B cell (primary cell): ENCODE results near the gene FZR1. TPM values are rescaled to one million over a fixed set of nuclear protein-coding genes. Genes with fewer than 3 reads are reported as not detected.

Source experiments
- ATAC-seq: fragments of 200-7000 bp; cut with Tn5 transposase; one replicate; pipeline ENCODE4 v1.10.0; 2021; ENCODE audit warnings: low read depth, mild to moderate bottlenecking, moderate number of reproducible peaks, moderate library complexity
- CTCF ChIA-PET: fragments of 350-600 bp; sonication (Branson Sonifier 250); formaldehyde crosslinking; loops from one replicate; lab custom pipeline; 2021; ENCODE audit warnings: antibody characterized with exemption, inconsistent platforms; lab: Charles Lee
- POLR2A ChIA-PET: fragments of 350-600 bp; sonication (Branson Sonifier 250); formaldehyde crosslinking; loops from one replicate; lab custom pipeline; 2021; ENCODE audit warnings: antibody characterized with exemption; lab: Charles Lee
- DNase-seq: peaks from one replicate; pipeline ENCODE4 v3.0.0; 2013
- H2AFZ ChIP-seq: 2 replicates; pipeline ENCODE4 v1.6.1; 2012; ENCODE audit warnings: mild to moderate bottlenecking, low read depth, low read length; ENCODE audit not compliant: insufficient read depth, poor library complexity, severe bottlenecking
- H3K27ac ChIP-seq, 2 donors: 1 replicate in 1 of 2; 2 replicates in 1 of 2; pipeline ENCODE4 v1.5.1; 2012 to 2013; ENCODE audit warnings: low read length in 2 of 2, mild to moderate bottlenecking in 2 of 2, moderate library complexity in 1 of 2
- H3K27me3 ChIP-seq, 4 experiments: fragments of 200-600 bp in 1 of 4; sonication (generic) in 1 of 4; replicated peaks in 1 of 4; 1 replicate in 2 of 4; 2 replicates in 2 of 4; pipeline versions ENCODE4 v1.6.1 to v1.7.0; 2013 to 2016; ENCODE audit warnings: low read length in 3 of 4, mild to moderate bottlenecking in 2 of 4, mixed read lengths in 1 of 4, moderate library complexity in 1 of 4; ENCODE audit not compliant: insufficient read depth in 4 of 4, control insufficient read depth in 3 of 4; ENCODE audit errors: control extremely low read depth in 1 of 4
- H3K36me3 ChIP-seq, 2 experiments: replicated peaks in 1 of 2; 1 replicate in 1 of 2; 2 replicates in 1 of 2; pipeline versions ENCODE4 v1.6.1 to v1.7.1; 2013; ENCODE audit warnings: low read length in 1 of 2; ENCODE audit not compliant: insufficient read depth in 2 of 2, control insufficient read depth in 1 of 2; ENCODE audit errors: control extremely low read depth in 1 of 2, extremely low read depth in 1 of 2
- H3K4me1 ChIP-seq, 2 donors: fragments of 200-600 bp in 1 of 2; sonication (generic) in 1 of 2; 1 replicate in 1 of 2; 2 replicates in 1 of 2; pipeline versions ENCODE4 v1.5.1 to v1.6.1; 2013 to 2017; ENCODE audit warnings: low read length in 2 of 2; ENCODE audit not compliant: control insufficient read depth in 2 of 2, insufficient read depth in 2 of 2
- H3K4me2 ChIP-seq: replicated peaks from 2 replicates; pipeline ENCODE3; 2012; ENCODE audit warnings: mild to moderate bottlenecking, low read depth, low read length; ENCODE audit not compliant: poor library complexity, severe bottlenecking
- H3K4me3 ChIP-seq, 5 experiments: fragments of 200-600 bp in 1 of 5; sonication (generic) in 1 of 5; 1 replicate in 3 of 5; 2 replicates in 2 of 5; pipeline versions ENCODE4 v1.5.1 to v1.7.0; 2011 to 2016; ENCODE audit warnings: low read length in 4 of 5, mild to moderate bottlenecking in 4 of 5, low read depth in 2 of 5, control low read depth in 1 of 5, moderate library complexity in 1 of 5; ENCODE audit not compliant: insufficient read depth in 1 of 5; ENCODE audit errors: control extremely low read depth in 1 of 5, extremely low read depth in 1 of 5
- H3K79me2 ChIP-seq: fragments of 200-600 bp; sonication (generic); one replicate; pipeline ENCODE4 v1.6.0; 2016; ENCODE audit warnings: low read length; ENCODE audit not compliant: control insufficient read depth, insufficient read depth
- H3K9ac ChIP-seq: fragments of 200-600 bp; sonication (generic); 2 replicates; pipeline ENCODE4 v1.6.1; 2017; ENCODE audit warnings: mild to moderate bottlenecking, low read length, moderate library complexity
- H3K9me3 ChIP-seq, 3 donors: one replicate each; pipeline versions ENCODE4 v1.6.1 to v1.7.1; 2013; ENCODE audit warnings: low read length in 2 of 3; ENCODE audit not compliant: control insufficient read depth in 2 of 3, insufficient read depth in 1 of 3; ENCODE audit errors: control extremely low read depth in 1 of 3
- H4K20me1 ChIP-seq: 2 replicates; pipeline ENCODE4 v1.6.0; 2012; ENCODE audit warnings: mild to moderate bottlenecking, low read length; ENCODE audit not compliant: insufficient read depth, control insufficient read depth, poor library complexity, severe bottlenecking
- H3K27ac Mint-ChIP-seq: one replicate; pipeline ENCODE4 v1.8.0; 2021; ENCODE audit warnings: mixed read lengths
- H3K27me3 Mint-ChIP-seq: one replicate; pipeline ENCODE4 v1.8.0; 2021; ENCODE audit warnings: mixed read lengths
- H3K4me1 Mint-ChIP-seq: one replicate; pipeline ENCODE4 v1.8.0; 2021; ENCODE audit warnings: mixed read lengths
- H3K4me3 Mint-ChIP-seq: one replicate; pipeline ENCODE4 v1.8.0; 2021; ENCODE audit warnings: mixed read lengths
- H3K9me3 Mint-ChIP-seq: one replicate; pipeline ENCODE4 v1.8.0; 2022; ENCODE audit warnings: mixed read lengths; ENCODE audit not compliant: insufficient read depth
- CTCF ChIP-seq: fragments of 200-600 bp; IDR thresholded peaks from one replicate; pipeline ENCODE4 v1.8.0; 2022; ENCODE audit warnings: antibody characterized with exemption, mild to moderate bottlenecking
- EZH2 ChIP-seq: IDR thresholded peaks from 2 replicates; pipeline ENCODE4 v1.6.1; 2012; ENCODE audit warnings: borderline replicate concordance, low read depth, mild to moderate bottlenecking, moderate library complexity, low read length; ENCODE audit not compliant: insufficient read depth, poor library complexity, severe bottlenecking
- WGBS: methylation state at CpG from one replicate; pipeline ENCODE4 v1.1.5; 2013; ENCODE audit warnings: missing lambda C conversion rate; ENCODE audit not compliant: insufficient coverage; 5-methylcytosine and 5-hydroxymethylcytosine counted together
- intact Hi-C: fragments of 100-400 bp; cut with micrococcal nuclease; formaldehyde crosslinking; loops from one replicate; pipeline ENCODE4 v1.10.0; 2022
- polyA plus RNA-seq: library from polyadenylated mRNA; depleted of rRNA; stranded (reverse); fragments of >200 nt; gene quantifications from 2 replicates; pipeline ENCODE4 v1.2.3, GENCODE V29; 2012
- total RNA-seq, 2 donors: library from RNA; stranded (reverse); fragments of 120-200 nt in 1 of 2; gene quantifications; 1 replicate in 1 of 2; 2 replicates in 1 of 2; pipeline versions ENCODE4 v1.2.3 to v1.2.4, GENCODE V29; 2013 to 2022

FZR1 gene
- total and polyA plus RNA-seq, 2 donors (not counting 1 experiment from before 2014, with no cell fraction given), result 83.5 to 96.1 TPM

- Histone ChIP-seq H4K20me1 (peaks cover 97% of the 10 kb centered on the region), H3K36me3 (peaks cover 0 to 38% of the 10 kb centered on the region in 2 experiments), H3K4me2 (no peak overlapping the region), H3K4me3 (no peak overlapping the region), H3K4me1 (peaks cover 10 to 31% of the 10 kb centered on the region in 2 donors), H3K79me2 (peaks cover 98% of the 10 kb centered on the region), H3K9me3 (peaks cover 0 to 5% (median 0%) of the 10 kb centered on the region in 3 donors), H3K9ac (no peak overlapping the region), H3K27me3 (no peaks in the 10 kb centered on the region), H3K27ac (no peak overlapping the region), H2AFZ (no peak overlapping the region)
- Mint-ChIP-seq H3K9me3 (no peaks in the 10 kb centered on the region), H3K4me1 (peaks cover 44% of the 10 kb centered on the region), H3K27ac (peak overlapping the region; percentile 50), H3K27me3 (no peaks in the 10 kb centered on the region), H3K4me3 (no peak overlapping the region)
- WGBS, result no CpG with 5 or more reads among the region's 2 CpGs
- ATAC-seq (no peak), DNase-seq (no peak)
- ChIA-PET CTCF (interaction anchor here (0.8 kb wide), 1 partner anchor 85 kb away, joined by 3 read pairs; no protein-coding TSS in a partner anchor), POLR2A (no interaction called here)
- intact Hi-C loops, result loop anchor here (5.0 kb wide), 1 partner anchor 34 kb away; no protein-coding TSS in a partner anchor
- TF ChIP-seq CTCF, result no peak
- no peak for TF ChIP-seq EZH2
Measured at GRCh38 chr19:3518659-3519058, 12.5 kb downstream of the FZR1 start.

- no peak overlapping the region for H3K9ac ChIP-seq
- H3K79me2 ChIP-seq, result peaks cover 98% of the 10 kb centered on the region
- H3K9me3 ChIP-seq, result peaks cover 0 to 5% (median 0%) of the 10 kb centered on the region in 3 donors
- H3K36me3 ChIP-seq, result peaks cover 0 to 40% of the 10 kb centered on the region in 2 experiments
- H3K27ac ChIP-seq, result no peak overlapping the region
- no peak for TF ChIP-seq EZH2
- no peak for TF ChIP-seq CTCF
- Mint-ChIP-seq H3K9me3 (no peaks in the 10 kb centered on the region), H3K4me1 (peaks cover 41% of the 10 kb centered on the region), H3K4me3 (no peak overlapping the region), H3K27ac (no peak overlapping the region), H3K27me3 (no peaks in the 10 kb centered on the region)
- WGBS, result 96% methylated on average over 17 of the region's 18 CpGs
- POLR2A ChIA-PET, result no interaction called here
- CTCF ChIA-PET, result interaction anchor here (1.3 kb wide), 1 partner anchor 35 kb away, joined by 3 read pairs; the partner anchor contains the start of gene SMIM44
- H3K4me2 ChIP-seq, result no peak overlapping the region
- no peak for DNase-seq
- no peak for ATAC-seq
- H3K4me1 ChIP-seq, result peaks cover 10 to 31% of the 10 kb centered on the region in 2 donors
- intact Hi-C loops, result loop anchor here (5.0 kb wide), 1 partner anchor 33 kb away; no protein-coding TSS in a partner anchor
- no peak overlapping the region for H2AFZ ChIP-seq
- peaks cover 97% of the 10 kb centered on the region for H4K20me1 ChIP-seq
- no peak overlapping the region for H3K4me3 ChIP-seq
- no peaks in the 10 kb centered on the region for H3K27me3 ChIP-seq
Measured at GRCh38 chr19:3519126-3519525, 13.0 kb downstream of the FZR1 start.
